Measurements from ENCODE around the gene AAK1.
A peak's percentile ranks its signal among the peaks of the same experiment; 100 is the strongest.

AAK1 gene

DNA sequence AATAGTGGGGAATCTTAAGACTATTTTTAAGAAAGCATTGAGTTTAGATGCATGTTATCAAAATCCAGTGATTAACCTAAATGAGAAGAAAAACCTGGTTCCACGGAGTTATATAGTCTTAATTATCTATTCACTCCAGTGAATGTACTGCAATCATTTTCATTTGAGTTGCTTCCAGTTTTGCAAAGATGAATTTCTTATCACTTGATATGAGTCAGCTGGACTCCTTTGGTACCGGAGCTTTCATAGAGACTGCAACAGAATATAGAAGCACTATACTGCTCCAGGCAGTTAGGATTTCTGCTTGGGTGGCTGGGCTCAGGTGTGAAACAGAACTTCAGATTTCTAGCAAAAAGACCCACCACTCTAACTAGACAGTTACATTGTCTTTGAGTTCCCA, 114.1 kb downstream of the AAK1 start:
- no peak for ATAC-seq

GRCh38 chr2:69525261-69525660, 118.3 kb downstream of the AAK1 start:
- ATAC-seq: no peak

GRCh38 chr2:69524799-69525198, 118.7 kb downstream of the AAK1 start:
- no peak for ATAC-seq

- ATAC-seq: no peak
Observed at GRCh38 chr2:69521747-69522146, 121.8 kb downstream of the AAK1 start.

DNA sequence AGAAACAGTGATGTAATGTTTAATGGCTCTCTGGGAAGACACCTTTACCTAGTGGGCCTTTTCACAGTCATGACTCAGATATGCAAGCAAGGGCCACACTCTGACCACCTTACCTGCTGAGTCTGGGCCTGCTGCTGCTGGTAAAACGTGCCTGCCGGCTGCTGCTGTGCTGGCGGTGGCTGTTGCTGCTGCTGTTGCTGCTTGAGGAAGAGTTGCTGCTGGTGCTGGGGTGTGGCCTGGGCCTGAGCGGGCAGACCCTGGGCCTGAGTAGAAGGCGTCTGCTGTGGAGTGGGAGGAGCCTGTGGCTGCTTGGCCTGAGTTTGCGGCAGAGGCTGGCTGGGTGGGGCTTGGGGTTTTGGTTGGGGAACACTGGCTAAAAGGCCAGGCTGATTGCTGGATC, 124.7 kb downstream of the AAK1 start:
- no peak for ATAC-seq

- no peak for ATAC-seq
Observed at GRCh38 chr2:69517410-69517809, 126.1 kb downstream of the AAK1 start.

- no peak for ATAC-seq
Observed at GRCh38 chr2:69514819-69515218, 128.7 kb downstream of the AAK1 start.

- no peak for ATAC-seq
Observed at GRCh38 chr2:69514406-69514805, 129.1 kb downstream of the AAK1 start.

DNA sequence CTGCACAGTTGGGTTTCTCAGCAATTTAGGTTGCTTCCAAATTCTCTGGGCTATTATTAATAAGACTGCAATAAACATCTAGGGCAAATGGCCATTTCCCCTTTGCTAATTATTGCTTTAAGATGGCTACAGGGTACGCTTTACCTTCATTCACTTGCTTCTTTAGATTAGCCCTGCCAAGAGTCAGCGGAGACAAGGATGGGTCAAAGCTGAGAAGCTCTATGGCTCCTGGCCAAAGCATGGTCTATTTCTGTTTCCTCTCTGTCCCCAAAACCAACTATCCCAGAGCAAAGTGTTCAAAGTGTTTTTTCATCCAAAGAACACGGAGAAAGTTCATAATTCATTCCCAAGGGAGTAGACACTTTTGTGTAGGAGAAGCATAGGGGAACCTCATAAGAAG, 131.1 kb downstream of the AAK1 start:
- no peak for ATAC-seq

DNA sequence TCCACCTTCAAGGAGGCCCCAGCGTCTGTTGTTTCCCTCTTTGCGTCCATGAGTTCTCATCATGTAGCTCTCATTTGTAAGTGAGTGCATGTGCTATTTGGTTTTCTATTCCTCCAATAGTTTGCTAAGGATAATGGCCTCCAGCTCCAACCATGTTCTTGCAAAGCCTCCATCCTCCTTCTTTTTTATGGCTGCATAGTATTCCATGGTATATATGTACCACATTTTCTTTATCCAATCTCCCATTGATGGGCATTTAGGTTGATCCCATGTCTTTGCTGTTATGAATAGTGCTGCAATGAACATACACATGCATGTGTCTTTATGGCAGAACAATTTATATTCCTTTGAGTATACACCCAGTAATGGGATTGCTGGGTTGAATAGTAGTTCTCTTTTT, 133.3 kb downstream of the AAK1 start:
- no peak for ATAC-seq

DNA sequence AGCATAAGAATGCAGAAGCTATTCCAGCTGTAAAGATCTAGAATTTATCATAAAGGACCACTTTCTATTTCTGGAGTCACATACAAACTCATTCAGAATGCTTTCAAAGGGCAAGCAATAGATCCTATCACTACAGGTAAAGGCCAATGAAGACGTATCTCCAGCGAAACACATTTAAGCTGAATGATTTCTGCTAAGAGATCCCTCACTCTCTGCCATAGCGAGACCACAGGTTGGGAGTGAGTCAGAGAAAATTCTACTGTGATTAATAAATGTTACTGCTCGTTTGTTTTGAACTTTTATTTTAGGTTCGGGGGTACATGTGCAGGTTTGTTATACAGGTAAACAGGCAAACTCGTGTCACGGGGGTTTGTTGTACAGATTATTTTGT, 133.8 kb downstream of the AAK1 start:
- ATAC-seq: peak; percentile 74 to 78

GRCh38 chr2:69509011-69509749, 134.4 kb downstream of the AAK1 start:
- no peak for ATAC-seq

- peak in 1 of 2 donors; percentile 7 for ATAC-seq
Observed at GRCh38 chr2:69505710-69506109, 137.8 kb downstream of the AAK1 start.

DNA sequence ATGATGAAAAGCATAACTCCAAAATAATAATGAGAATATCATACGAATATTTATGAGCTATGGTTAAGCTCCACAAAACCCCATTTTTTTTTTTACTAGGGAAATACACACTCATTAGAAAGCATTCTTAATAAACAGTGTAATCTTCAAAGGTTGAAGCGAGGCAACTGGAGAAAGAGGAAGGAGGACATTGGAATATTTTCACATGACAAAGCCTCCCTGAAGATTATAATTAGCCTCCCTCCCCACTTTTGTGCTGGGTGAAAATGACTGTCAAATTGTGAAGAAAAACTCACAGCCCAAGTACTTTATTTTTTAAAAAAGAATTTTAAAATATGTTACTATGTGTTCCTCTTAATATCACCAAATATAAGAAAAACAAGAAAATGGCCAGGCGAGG, 142.2 kb downstream of the AAK1 start:
- no peak for ATAC-seq

DNA sequence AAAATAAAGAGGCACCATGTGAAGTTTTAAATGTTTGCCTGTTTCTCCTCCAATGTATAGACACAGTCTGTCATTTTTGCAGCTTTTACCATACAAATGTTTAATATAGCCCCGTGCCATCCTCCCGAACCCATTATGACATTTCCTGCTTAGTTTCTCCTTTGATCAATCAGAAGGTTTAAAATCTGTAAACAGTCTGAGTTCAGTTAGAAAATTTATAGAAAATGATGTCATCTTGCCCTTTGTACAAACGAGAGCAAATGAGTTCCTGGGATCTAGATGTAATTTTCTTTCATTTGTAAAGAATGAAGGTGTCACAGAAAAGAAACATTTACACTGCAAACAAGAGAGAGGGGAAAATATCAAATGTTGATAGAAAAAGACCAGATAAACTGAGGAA, 143.6 kb downstream of the AAK1 start:
- ATAC-seq: peak in 1 of 2 donors; percentile 32

DNA sequence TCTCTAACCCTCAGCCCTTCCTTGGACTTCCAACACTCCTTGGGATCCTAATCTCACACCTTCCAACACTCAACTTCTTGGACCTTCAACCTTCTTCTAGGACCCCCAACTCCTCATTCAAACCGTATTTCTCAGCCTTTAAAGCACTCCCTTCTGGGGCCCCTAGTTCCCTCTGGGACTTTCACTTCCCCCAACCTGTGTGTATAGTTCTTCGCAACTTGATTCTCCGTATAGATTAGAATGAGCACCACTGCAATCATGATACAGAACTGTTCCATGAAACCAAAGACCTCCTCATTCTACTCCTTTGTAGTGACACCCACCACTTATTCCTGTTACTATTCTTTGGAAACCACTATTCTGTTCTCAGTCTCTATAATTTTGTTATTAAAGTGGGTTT, 144.3 kb downstream of the AAK1 start:
- peak; percentile 46 to 63 for ATAC-seq

- no peak for ATAC-seq
Observed at GRCh38 chr2:69495861-69496260, 147.7 kb downstream of the AAK1 start.

DNA sequence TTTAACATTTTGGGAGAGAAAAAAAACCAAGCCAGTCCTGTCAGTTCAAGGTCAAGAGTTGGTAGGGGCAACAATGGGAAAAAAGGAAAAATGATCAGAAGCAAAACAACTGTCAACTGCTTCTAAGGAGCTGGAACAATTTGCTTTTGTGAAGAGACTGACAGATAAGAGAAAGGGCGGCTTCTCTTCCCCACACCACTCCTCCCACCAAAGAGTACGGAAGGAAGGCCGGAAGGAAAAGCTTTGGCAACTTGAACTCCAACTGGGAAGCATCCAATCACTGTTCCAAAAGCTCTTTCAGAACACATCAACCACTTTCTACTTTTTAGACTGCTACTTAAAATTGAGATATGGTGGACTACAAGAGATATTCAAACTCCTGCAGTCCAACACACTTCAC, 148.5 kb downstream of the AAK1 start:
- no peak for ATAC-seq

DNA sequence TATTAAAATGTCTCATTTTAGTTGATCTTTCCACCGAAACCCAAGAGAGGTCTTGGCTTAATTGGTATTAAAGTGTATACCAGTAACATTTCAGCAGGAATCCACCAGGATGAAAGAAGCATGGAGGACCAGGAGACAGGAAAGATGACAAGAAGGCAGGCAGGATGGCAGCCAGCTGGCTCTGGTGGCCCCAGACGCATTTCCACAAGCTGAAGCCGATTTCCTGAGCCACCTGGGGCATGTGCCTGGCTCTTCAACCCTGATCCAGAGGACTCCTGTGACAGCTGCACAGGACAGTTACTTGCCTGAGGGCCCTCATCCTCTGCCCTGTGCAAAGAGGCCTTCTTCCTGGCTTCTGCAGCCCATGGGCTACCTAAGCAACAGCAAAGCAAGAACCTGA, 149.4 kb downstream of the AAK1 start:
- no peak for ATAC-seq

GRCh38 chr2:69493268-69493667, 150.3 kb downstream of the AAK1 start:
- no peak for ATAC-seq

- peak in 1 of 2 donors; percentile 35 for ATAC-seq
Observed at GRCh38 chr2:69491864-69492263, 151.7 kb downstream of the AAK1 start.

DNA sequence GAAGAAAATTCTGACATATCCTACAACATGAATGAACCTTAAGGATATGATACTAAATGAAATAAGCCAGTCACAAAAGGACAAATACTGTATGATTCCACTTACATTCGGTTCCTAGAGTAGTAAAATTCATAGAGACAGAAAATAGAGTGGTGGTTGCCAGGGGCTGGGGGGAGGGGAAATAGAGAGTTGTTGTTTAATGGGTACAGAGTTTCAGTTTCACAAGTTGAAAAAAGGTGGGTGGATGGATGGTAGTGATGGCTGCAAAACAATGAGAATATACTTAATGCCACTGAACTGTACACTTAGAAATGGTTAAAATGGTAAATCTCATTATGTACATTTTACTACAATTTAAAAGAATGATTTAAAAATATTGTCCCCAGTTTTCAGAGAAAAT, 153.1 kb downstream of the AAK1 start:
- peak; percentile 53 for ATAC-seq

DNA sequence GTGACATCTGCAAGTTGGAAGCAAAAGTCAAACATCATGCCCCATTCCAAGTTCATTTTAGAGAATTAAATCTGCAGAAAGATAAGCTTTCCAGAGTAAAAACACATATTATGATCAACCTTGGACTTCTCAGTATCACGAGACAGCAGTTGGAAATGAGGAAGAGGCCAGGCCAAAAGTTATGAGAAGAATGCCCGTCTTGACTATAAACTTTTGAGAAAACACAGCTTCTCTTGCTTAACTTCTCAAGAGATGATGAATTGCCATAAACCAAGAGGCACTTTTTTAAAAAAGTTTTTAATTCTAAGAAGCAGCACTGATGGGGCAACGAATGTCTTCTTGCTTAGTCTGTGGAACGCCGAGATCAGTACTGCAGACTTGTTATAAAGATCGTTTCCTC, 153.7 kb downstream of the AAK1 start:
- ATAC-seq: no peak

GRCh38 chr2:69483696-69484095, 159.8 kb downstream of the AAK1 start:
- no peak for ATAC-seq

DNA sequence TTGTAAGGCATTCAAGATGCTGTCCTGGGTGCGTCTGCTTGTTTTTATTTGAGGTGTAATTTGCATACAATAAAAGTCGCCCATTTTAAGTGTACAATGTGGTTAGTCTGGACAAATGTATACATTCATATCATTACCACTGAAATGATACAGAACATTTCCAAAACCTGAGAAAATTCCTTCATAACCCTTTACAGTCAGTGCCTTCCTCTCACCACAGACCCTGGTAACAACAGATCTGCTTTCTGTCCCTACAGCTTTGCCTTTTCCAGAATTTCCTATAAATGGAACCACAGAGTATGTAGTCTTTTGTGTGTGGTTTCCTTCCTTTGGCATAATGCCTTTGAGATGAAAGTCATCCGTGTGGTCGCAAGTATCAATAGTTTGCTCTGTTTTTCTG, 160.5 kb downstream of the AAK1 start:
- no peak for ATAC-seq

Measured in activated CD4-positive, CD25-positive, alpha-beta regulatory T cell treated with anti-CD3 and anti-CD28 coated beads, Interleukin-2, amount 50 U/mL, for 24 hours (primary cell).